OCI-LY1 (cell line): ENCODE measurements around the gene C3.
"Not testable (repeated sequence)": the region's sequence is repeated elsewhere in the genome, so short reads cannot be mapped to it uniquely, and the experiment has no call there.

Experiments
- H2AFZ ChIP-seq: fragments of 200-600 bp; sonication (generic), shearing (Covaris generic); 2 replicates; pipeline ENCODE4 v1.6.0; 2014; ENCODE audit warnings: antibody characterized with exemption, mild to moderate bottlenecking, low read length
- H3F3A ChIP-seq: fragments of 200-600 bp; sonication (generic), shearing (Covaris generic); 2 replicates; pipeline ENCODE4 v1.6.0; 2014; ENCODE audit warnings: mild to moderate bottlenecking, antibody characterized with exemption, low read length, moderate library complexity; ENCODE audit not compliant: insufficient read depth
- H3K27ac ChIP-seq: fragments of 200-600 bp; sonication (generic); 2 replicates; pipeline ENCODE4 v1.5.1; 2014; ENCODE audit warnings: low read length, mixed run types, mild to moderate bottlenecking, low read depth; ENCODE audit not compliant: poor library complexity, severe bottlenecking
- H3K27me3 ChIP-seq: fragments of 200-600 bp; sonication (generic); 2 replicates; pipeline ENCODE4 v1.6.0; 2014; ENCODE audit warnings: antibody characterized with exemption, mild to moderate bottlenecking, low read length, moderate library complexity; ENCODE audit not compliant: insufficient read depth
- H3K36me3 ChIP-seq: fragments of 200-600 bp; sonication (generic); 2 replicates; pipeline ENCODE4 v1.6.1; 2014; ENCODE audit warnings: mild to moderate bottlenecking, antibody characterized with exemption, low read length, moderate library complexity, mixed read lengths; ENCODE audit not compliant: insufficient read depth
- H3K4me1 ChIP-seq: fragments of 200-600 bp; sonication (generic); 2 replicates; pipeline ENCODE4 v1.5.1; 2014; ENCODE audit warnings: mild to moderate bottlenecking, low read length, moderate library complexity; ENCODE audit not compliant: insufficient read depth, severe bottlenecking
- H3K4me2 ChIP-seq: fragments of 200-600 bp; sonication (generic), shearing (Covaris generic); 2 replicates; pipeline ENCODE4 v1.6.1; 2014; ENCODE audit warnings: low read length
- H3K4me3 ChIP-seq: fragments of 200-600 bp; sonication (generic); 2 replicates; pipeline ENCODE4 v1.5.1; 2014; ENCODE audit warnings: low read length, low read depth, mild to moderate bottlenecking, mixed read lengths; ENCODE audit not compliant: poor library complexity, severe bottlenecking
- H3K79me2 ChIP-seq: fragments of 200-600 bp; shearing (Covaris generic); 2 replicates; pipeline ENCODE4 v1.6.1; 2016; ENCODE audit warnings: mixed run types, low read length, mixed read lengths; ENCODE audit not compliant: insufficient read depth
- H3K9ac ChIP-seq: fragments of 200-600 bp; sonication (generic), shearing (Covaris generic); 2 replicates; pipeline ENCODE4 v1.6.1; 2014; ENCODE audit warnings: mild to moderate bottlenecking, low read length, mixed read lengths
- H3K9me2 ChIP-seq: fragments of 200-600 bp; sonication (generic), shearing (Covaris generic); 2 replicates; pipeline ENCODE4 v1.6.1; 2014; ENCODE audit warnings: low read depth, mild to moderate bottlenecking, low read length, mixed read lengths
- H3K9me3 ChIP-seq: fragments of 200-600 bp; shearing (Covaris generic); 2 replicates; pipeline ENCODE4 v1.6.1; 2014; ENCODE audit warnings: low read length, mixed read lengths
- H4K20me1 ChIP-seq: fragments of 200-600 bp; sonication (generic), shearing (Covaris generic); 2 replicates; pipeline ENCODE4 v1.6.0; 2016; ENCODE audit warnings: mild to moderate bottlenecking, low read length; ENCODE audit not compliant: insufficient read depth
- CTCF ChIP-seq: fragments of 200-600 bp; sonication (generic), shearing (Covaris generic); IDR thresholded peaks from 2 replicates; pipeline ENCODE4 v1.5.1; 2017; ENCODE audit warnings: mild to moderate bottlenecking, antibody characterized with exemption, low read length, moderate library complexity, mixed read lengths
- EZH2 ChIP-seq: fragments of 200-600 bp; sonication (generic), shearing (Covaris generic); IDR thresholded peaks from 2 replicates; pipeline ENCODE4 v1.8.0; 2017; ENCODE audit warnings: borderline replicate concordance, mixed run types, mild to moderate bottlenecking, antibody characterized with exemption, low read length, moderate library complexity, mixed read lengths

C3 gene

GRCh38 chr19:6639439-6639838 is 81.0 kb downstream of the C3 start:
- TF ChIP-seq EZH2, result no peak
- TF ChIP-seq CTCF, result no peak
- peaks cover 12% of the 10 kb centered on the region for H3K4me1 ChIP-seq
- no peaks in the 10 kb centered on the region; the same call in 1 of the 2 replicates for H3K27me3 ChIP-seq
- H3K9me3 ChIP-seq, result peaks cover under 1% of the 10 kb centered on the region; the same call in 1 of the 2 replicates
- H3K27ac ChIP-seq, result no peak overlapping the region
- no peak overlapping the region for H3K4me2 ChIP-seq
- no peaks in the 10 kb centered on the region for H4K20me1 ChIP-seq
- no peak overlapping the region for H3K4me3 ChIP-seq
- H3K79me2 ChIP-seq, result no peaks in the 10 kb centered on the region
- no peaks in the 10 kb centered on the region for H3K9me2 ChIP-seq
- no peak overlapping the region for H3K9ac ChIP-seq
- H2AFZ ChIP-seq, result no peak overlapping the region
- no peaks in the 10 kb centered on the region for H3F3A ChIP-seq
- no peaks in the 10 kb centered on the region for H3K36me3 ChIP-seq

- not testable (repeated sequence) for H3K9me3 ChIP-seq, H3K9me2 ChIP-seq, H3K36me3 ChIP-seq, H3K4me3 ChIP-seq, H3K79me2 ChIP-seq, H3K27ac ChIP-seq, H3K4me2 ChIP-seq, H3K4me1 ChIP-seq, H4K20me1 ChIP-seq, H3K27me3 ChIP-seq, H3F3A ChIP-seq, H3K9ac ChIP-seq, H2AFZ ChIP-seq
Measured at GRCh38 chr19:6633456-6633813, 87.0 kb downstream of the C3 start.

GRCh38 chr19:6632747-6633455 is 87.5 kb downstream of the C3 start:
- H3F3A ChIP-seq, H2AFZ ChIP-seq, H3K9ac ChIP-seq, H3K4me3 ChIP-seq, H3K9me2 ChIP-seq, H3K36me3 ChIP-seq, H4K20me1 ChIP-seq, H3K9me3 ChIP-seq, H3K79me2 ChIP-seq, H3K27me3 ChIP-seq, H3K4me1 ChIP-seq: not testable (repeated sequence)
- TF ChIP-seq CTCF, result peak; percentile 56
- peak overlapping the region; percentile 5 for H3K27ac ChIP-seq
- H3K4me2 ChIP-seq, result peak overlapping the region; percentile 28; the same call in 1 of the 2 replicates

GRCh38 chr19:6632002-6632621 is 88.3 kb downstream of the C3 start:
- H3F3A ChIP-seq, result no peaks in the 10 kb centered on the region
- H3K27ac ChIP-seq, result peak overlapping the region; percentile 5
- H3K27me3 ChIP-seq, result no peaks in the 10 kb centered on the region
- H3K79me2 ChIP-seq, result no peaks in the 10 kb centered on the region
- no peaks in the 10 kb centered on the region for H4K20me1 ChIP-seq
- H3K4me2 ChIP-seq, result 0 out of 2 replicates have a peak overlapping the region, but pooled peaks have one; percentile 28
- TF ChIP-seq CTCF, result peak; percentile 67
- TF ChIP-seq EZH2, result no peak
- no peak overlapping the region for H3K4me3 ChIP-seq
- H3K36me3 ChIP-seq, result no peaks in the 10 kb centered on the region; the same call in 1 of the 2 replicates
- no peak overlapping the region for H3K9ac ChIP-seq
- H2AFZ ChIP-seq, result no peak overlapping the region
- peaks cover 4% of the 10 kb centered on the region; the same call in 1 of the 2 replicates for H3K9me3 ChIP-seq
- peaks cover 8% of the 10 kb centered on the region for H3K4me1 ChIP-seq
- H3K9me2 ChIP-seq, result no peaks in the 10 kb centered on the region
